GM13977 (cell line): ENCODE measurements around the gene ANKH.
"Not testable (repeated sequence)": the region's sequence is repeated elsewhere in the genome, so short reads cannot be mapped to it uniquely, and the experiment has no call there.

Experiments
- DNase-seq: peaks from one replicate; pipeline ENCODE4 v3.0.0; 2012; ENCODE audit warnings: low spot score
- in situ Hi-C: fragments of 300-500 bp; cut with MboI; formaldehyde crosslinking; loops from one replicate; pipeline ENCODE4 v1.12.0; 2022; ENCODE audit warnings: low sequenced_read_pairs, low pct_unique_long_range_greater_than_20kb, mixed read lengths, inconsistent platforms; ENCODE audit not compliant: unreplicated experiment
- TF ChIP-seq, protein P1 (sequence below): IDR thresholded peaks from 2 replicates; pipeline ENCODE4 v1.5.1; 2012; ENCODE audit warnings: mild to moderate bottlenecking, control low read depth; ENCODE audit not compliant: insufficient read depth; ENCODE audit errors: extremely low read depth, missing control alignments

ANKH gene

DNA sequence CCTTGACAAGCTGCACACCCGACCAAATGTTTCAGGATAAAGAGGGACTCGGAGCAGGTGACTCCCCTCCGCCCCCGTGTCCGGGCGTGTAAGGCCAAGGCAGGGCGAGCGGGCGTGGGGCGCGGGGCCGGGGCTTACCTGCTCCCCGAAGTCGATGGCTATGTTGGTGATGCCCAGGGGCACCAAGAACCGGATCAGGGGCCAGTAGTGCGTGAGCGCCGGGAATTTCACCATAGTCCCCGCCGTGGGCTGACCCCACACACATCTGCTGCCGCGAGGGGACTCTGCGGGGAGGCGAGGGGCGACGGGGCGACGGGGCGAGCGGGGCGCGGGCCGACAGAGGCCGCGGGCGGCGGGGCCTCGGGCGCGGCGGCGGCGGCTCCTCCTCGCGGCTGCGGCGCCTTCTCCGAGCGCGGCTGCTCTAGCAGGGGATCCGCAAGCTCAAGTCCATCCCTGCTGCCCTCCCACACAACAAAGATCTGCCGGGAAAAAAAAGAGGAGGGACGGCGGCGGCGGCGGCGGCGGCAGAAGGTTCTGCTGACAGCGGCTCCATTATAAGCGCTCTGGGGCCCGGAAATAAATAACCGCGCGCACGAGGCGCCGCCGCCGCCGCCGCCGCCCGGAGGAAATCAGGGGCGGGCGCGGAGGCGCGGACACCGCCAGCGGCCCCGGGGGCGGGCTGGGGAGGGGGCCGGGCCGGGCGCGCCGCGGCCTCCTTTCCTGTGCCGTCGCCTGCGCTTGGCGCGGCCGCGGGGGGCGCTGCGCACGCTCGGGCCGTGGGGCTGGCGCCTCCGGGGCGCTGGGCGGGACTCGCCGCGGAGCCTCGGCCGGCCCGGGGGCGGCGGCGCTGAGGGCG, at the start of gene ANKH:
ANKH (minus strand) TSS at position 565 of the 856 bp plus-strand sequence; CDS start at position 234, 331 bp downstream.
- in situ Hi-C loops = no loop called here
- DNase-seq = peak; percentile 91
- TF ChIP-seq, protein P1, sequence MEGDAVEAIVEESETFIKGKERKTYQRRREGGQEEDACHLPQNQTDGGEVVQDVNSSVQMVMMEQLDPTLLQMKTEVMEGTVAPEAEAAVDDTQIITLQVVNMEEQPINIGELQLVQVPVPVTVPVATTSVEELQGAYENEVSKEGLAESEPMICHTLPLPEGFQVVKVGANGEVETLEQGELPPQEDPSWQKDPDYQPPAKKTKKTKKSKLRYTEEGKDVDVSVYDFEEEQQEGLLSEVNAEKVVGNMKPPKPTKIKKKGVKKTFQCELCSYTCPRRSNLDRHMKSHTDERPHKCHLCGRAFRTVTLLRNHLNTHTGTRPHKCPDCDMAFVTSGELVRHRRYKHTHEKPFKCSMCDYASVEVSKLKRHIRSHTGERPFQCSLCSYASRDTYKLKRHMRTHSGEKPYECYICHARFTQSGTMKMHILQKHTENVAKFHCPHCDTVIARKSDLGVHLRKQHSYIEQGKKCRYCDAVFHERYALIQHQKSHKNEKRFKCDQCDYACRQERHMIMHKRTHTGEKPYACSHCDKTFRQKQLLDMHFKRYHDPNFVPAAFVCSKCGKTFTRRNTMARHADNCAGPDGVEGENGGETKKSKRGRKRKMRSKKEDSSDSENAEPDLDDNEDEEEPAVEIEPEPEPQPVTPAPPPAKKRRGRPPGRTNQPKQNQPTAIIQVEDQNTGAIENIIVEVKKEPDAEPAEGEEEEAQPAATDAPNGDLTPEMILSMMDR = peak; percentile 90

DNA sequence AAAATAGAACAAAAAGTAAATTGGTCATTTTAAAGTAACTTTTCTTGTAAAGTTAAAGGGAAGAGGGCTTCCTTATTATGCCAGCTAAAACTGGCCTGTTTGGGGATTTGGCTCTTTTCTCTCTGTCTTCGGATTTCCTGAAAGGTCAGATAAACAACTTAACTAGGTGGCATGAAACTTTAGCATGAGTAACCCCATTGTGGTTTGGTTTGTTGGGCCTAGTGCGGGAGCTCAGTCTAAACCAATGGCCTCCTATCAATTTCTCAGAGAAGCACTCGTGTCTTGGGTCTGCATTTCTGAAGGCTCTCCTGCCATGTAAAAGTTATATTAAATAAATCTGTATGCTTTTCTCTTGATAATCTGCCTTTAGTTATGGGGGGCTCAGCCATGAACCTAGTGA, 48.5 kb upstream of the ANKH start:
- in situ Hi-C loops = no loop called here
- no peak for DNase-seq
- TF ChIP-seq, protein P1 = no peak

- in situ Hi-C loops, DNase-seq: not testable (repeated sequence)
These were observed 47.5 kb upstream of the ANKH start for GRCh38 chr5:14919106-14919505.

DNA sequence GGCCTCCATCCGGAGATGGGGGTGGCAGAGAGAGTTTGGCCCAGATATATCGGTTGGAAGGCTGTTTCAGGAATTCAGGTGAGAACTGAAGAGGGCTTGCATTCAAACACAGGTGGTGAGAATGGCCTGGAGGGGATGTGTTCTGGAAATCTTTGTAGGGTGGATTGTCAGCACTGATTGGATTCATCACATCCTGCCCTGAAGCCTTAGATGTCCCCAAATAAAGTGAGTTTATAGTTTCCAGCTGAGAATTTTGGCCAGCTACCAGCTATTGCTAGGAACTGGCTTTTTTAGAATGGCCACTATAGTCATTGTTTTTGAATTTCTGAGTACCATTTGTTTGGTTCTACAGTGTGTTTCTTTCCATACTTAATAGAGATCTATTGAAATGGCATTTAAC, 46.1 kb upstream of the ANKH start:
- in situ Hi-C loops = no loop called here
- no peak for DNase-seq
- TF ChIP-seq, protein P1 = no peak

DNA sequence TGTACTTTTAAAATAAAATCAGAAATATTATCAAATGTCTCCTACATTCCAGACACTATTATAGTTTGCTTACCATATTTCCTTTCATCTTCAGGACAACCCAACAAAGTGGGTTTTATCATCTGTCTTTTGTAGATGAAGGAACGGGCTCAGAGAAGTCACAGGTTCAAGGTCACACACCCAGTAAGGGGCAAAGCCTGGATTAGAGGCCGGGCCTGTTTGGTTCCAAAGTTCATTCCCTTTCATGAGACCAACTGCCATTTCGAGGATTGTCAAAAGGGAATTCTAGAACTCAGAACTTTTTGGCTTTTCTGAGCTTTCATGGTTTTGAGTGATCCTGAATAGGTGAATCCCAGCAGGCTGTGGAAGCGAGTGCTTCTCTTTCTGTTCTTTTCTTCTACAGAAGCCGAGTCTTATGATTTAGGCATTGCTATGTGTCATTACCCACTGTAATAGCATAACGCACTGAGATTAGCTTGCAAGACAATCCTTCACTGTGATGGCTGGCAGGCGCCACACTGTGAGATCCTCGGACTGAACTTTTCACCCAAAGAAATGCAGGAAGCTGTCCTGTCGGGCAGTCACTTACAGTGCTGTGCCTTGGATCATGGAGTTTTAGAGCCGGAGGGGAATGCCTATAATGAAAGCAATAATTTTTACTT, 43.8 kb upstream of the ANKH start:
- TF ChIP-seq, protein P1 = no peak
- in situ Hi-C loops = no loop called here
- no peak for DNase-seq

DNA sequence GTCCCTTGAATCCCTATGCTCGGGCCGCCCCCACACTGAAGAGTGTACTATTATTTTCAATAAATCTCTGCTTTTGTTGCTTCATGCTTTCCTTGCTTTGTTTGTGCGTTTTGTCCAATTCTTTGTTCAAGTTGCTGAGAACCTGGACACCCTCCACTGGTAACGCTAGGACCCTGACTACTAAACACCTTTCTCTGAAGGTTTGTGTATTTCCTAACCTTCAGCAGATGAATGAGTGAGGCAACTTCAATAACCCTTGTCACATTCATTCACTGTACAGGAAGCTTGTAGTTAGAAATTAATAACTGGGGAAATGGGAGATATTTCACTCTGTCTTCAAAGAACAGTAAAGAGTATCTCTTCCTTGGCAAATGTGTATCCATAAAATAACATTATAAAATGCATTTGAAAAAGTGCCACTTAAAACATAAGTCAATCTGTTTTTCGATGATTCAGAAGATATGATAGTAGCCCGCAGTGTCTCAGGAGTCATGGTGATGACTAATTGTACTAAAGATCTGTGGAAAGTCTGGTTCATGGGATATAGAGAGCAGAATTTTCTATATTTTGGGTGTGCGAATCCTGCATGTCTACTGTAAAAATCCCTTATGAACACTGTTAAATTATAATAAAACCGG, 43.2 kb upstream of the ANKH start:
- no peak for DNase-seq
- TF ChIP-seq, protein P1 = no peak
- in situ Hi-C loops = no loop called here
